ENCODE measurements around the gene ITPR1.

- TF ChIP-seq POLR2AphosphoS5 (IDR thresholded peaks at IDR 0.05; ENCODE audit: low read depth): no peak
- TF ChIP-seq REST (IDR thresholded peaks at IDR 0.05; ENCODE audit: insufficient replicate concordance, low read depth): no peak
Measured at GRCh38 chr3:4820296-4821121, 327.4 kb downstream of the ITPR1 start.

Data from HL-60 (cell line).